CD14-positive monocyte (primary cell): Measurements from ENCODE around the gene UBE2O. TPM values are rescaled to one million over a fixed set of nuclear protein-coding genes. Genes with fewer than 3 reads are reported as not detected.

Experiments used
- DNase-seq, 3 donors: peaks; one replicate each; pipeline ENCODE4 v3.0.0-alpha.2; 2011 to 2022
- H2AFZ ChIP-seq: 2 replicates; pipeline ENCODE4 v1.6.0; 2012; ENCODE audit warnings: mild to moderate bottlenecking, low read depth, low read length, inconsistent platforms; ENCODE audit not compliant: insufficient read depth, poor library complexity, severe bottlenecking
- H3K27ac ChIP-seq, 2 donors: 1 replicate in 1 of 2; 2 replicates in 1 of 2; pipeline ENCODE4 v1.5.1; 2012 to 2013; ENCODE audit warnings: low read length in 2 of 2, control low read depth in 1 of 2, inconsistent platforms in 1 of 2, low read depth in 1 of 2, mild to moderate bottlenecking in 1 of 2
- H3K27me3 ChIP-seq, 2 donors: one replicate each; pipeline versions ENCODE4 v1.6.0 to v1.6.1; 2011 to 2013; ENCODE audit warnings: low read length in 2 of 2; ENCODE audit not compliant: control insufficient read depth in 2 of 2, insufficient read depth in 2 of 2
- H3K36me3 ChIP-seq, 2 donors: replicated peaks in 1 of 2; 1 replicate in 1 of 2; 2 replicates in 1 of 2; pipeline versions ENCODE4 v1.5.1 to v1.6.1; 2012 to 2013; ENCODE audit warnings: low read length in 2 of 2, control low read depth in 1 of 2, inconsistent platforms in 1 of 2, mild to moderate bottlenecking in 1 of 2; ENCODE audit not compliant: insufficient read depth in 2 of 2, control insufficient read depth in 1 of 2
- H3K4me1 ChIP-seq, 2 donors: 1 replicate in 1 of 2; 2 replicates in 1 of 2; pipeline versions ENCODE4 v1.5.1 to v1.6.1; 2012 to 2013; ENCODE audit warnings: low read length in 2 of 2, control low read depth in 1 of 2, inconsistent platforms in 1 of 2, mild to moderate bottlenecking in 1 of 2, moderate library complexity in 1 of 2; ENCODE audit not compliant: insufficient read depth in 2 of 2, control insufficient read depth in 1 of 2
- H3K4me2 ChIP-seq: replicated peaks from 2 replicates; pipeline ENCODE3; 2012; ENCODE audit warnings: low read length, moderate library complexity, mild to moderate bottlenecking; ENCODE audit not compliant: poor library complexity, severe bottlenecking; ENCODE audit errors: extremely low read depth
- H3K4me3 ChIP-seq, 3 experiments: fragments of 200-600 bp in 1 of 3; sonication (generic) in 1 of 3; replicated peaks in 1 of 3; 1 replicate in 2 of 3; 2 replicates in 1 of 3; pipeline ENCODE4 v1.5.1; 2011 to 2013; ENCODE audit warnings: low read length in 3 of 3, mild to moderate bottlenecking in 3 of 3, control low read depth in 2 of 3, low read depth in 2 of 3, inconsistent platforms in 1 of 3, moderate library complexity in 1 of 3
- H3K79me2 ChIP-seq: 2 replicates; pipeline ENCODE4 v1.6.0; 2012; ENCODE audit warnings: mild to moderate bottlenecking, control low read depth, inconsistent platforms, low read length, moderate library complexity; ENCODE audit not compliant: insufficient read depth
- H3K9ac ChIP-seq: 2 replicates; pipeline ENCODE4 v1.6.0; 2017; ENCODE audit warnings: low read length, mild to moderate bottlenecking; ENCODE audit not compliant: insufficient read depth, poor library complexity, severe bottlenecking
- H3K9me3 ChIP-seq, 2 donors: replicated peaks in 1 of 2; 1 replicate in 1 of 2; 2 replicates in 1 of 2; pipeline versions ENCODE4 v1.5.1 to v1.6.1; 2012 to 2013; ENCODE audit warnings: low read length in 2 of 2, control low read depth in 1 of 2; ENCODE audit not compliant: control insufficient read depth in 1 of 2, insufficient read depth in 1 of 2
- H4K20me1 ChIP-seq: 2 replicates; pipeline ENCODE4 v1.6.0; 2012; ENCODE audit warnings: mild to moderate bottlenecking, low read length, control low read depth, moderate library complexity; ENCODE audit not compliant: insufficient read depth
- H3K27ac Mint-ChIP-seq, 7 donors: one replicate each; pipeline ENCODE4 v1.8.0; 2020; ENCODE audit warnings: mild to moderate bottlenecking in 7 of 7, mixed read lengths in 7 of 7, moderate library complexity in 6 of 7, inconsistent platforms in 2 of 7
- H3K27me3 Mint-ChIP-seq, 3 donors: one replicate each; pipeline ENCODE4 v1.8.0; 2021 to 2022; ENCODE audit warnings: low read depth in 3 of 3, mild to moderate bottlenecking in 3 of 3, mixed read lengths in 3 of 3, moderate library complexity in 3 of 3, inconsistent platforms in 1 of 3
- H3K36me3 Mint-ChIP-seq, 2 donors: one replicate each; pipeline ENCODE4 v1.8.0; 2020; ENCODE audit warnings: mixed read lengths in 2 of 2, inconsistent platforms in 1 of 2, mild to moderate bottlenecking in 1 of 2
- H3K4me1 Mint-ChIP-seq: one replicate; pipeline ENCODE4 v1.8.0; 2020; ENCODE audit warnings: mild to moderate bottlenecking, mixed read lengths
- H3K4me3 Mint-ChIP-seq, 2 donors: one replicate each; pipeline ENCODE4 v1.8.0; 2020; ENCODE audit warnings: mild to moderate bottlenecking in 2 of 2, mixed read lengths in 2 of 2, moderate library complexity in 1 of 2
- H3K9me3 Mint-ChIP-seq, 7 donors: one replicate each; pipeline ENCODE4 v1.8.0; 2020 to 2022; ENCODE audit warnings: mixed read lengths in 7 of 7, mild to moderate bottlenecking in 6 of 7, moderate library complexity in 6 of 7, inconsistent platforms in 2 of 7
- CTCF ChIP-seq: fragments of 200-600 bp; IDR thresholded peaks from one replicate; pipeline ENCODE4 v1.8.0; 2022; ENCODE audit warnings: antibody characterized with exemption, mild to moderate bottlenecking
- WGBS: methylation state at CpG from one replicate; pipeline ENCODE4 v1.1.5; 2013; ENCODE audit warnings: missing lambda C conversion rate; ENCODE audit not compliant: insufficient coverage; 5-methylcytosine and 5-hydroxymethylcytosine counted together
- intact Hi-C, 2 donors: fragments of 100-400 bp; cut with micrococcal nuclease; formaldehyde crosslinking; loops; one replicate each; pipeline versions ENCODE4 v1.15.0 to v1.15.1; 2023
- polyA plus RNA-seq, 3 donors: library from polyadenylated mRNA; depleted of rRNA in 1 of 3; unstranded in 2 of 3; stranded (reverse) in 1 of 3; fragments of 300-500 nt in 2 of 3; fragments of >200 nt in 1 of 3; fragmentation: Illumina TruSeq in 2 of 3; gene quantifications; 1 replicate in 2 of 3; 2 replicates in 1 of 3; pipeline ENCODE4 v1.2.3, GENCODE V29; 2012 to 2021

The UBE2O gene
- polyA plus RNA-seq, 3 donors: 1.3 to 15.1 (median 4.5) TPM

DNA sequence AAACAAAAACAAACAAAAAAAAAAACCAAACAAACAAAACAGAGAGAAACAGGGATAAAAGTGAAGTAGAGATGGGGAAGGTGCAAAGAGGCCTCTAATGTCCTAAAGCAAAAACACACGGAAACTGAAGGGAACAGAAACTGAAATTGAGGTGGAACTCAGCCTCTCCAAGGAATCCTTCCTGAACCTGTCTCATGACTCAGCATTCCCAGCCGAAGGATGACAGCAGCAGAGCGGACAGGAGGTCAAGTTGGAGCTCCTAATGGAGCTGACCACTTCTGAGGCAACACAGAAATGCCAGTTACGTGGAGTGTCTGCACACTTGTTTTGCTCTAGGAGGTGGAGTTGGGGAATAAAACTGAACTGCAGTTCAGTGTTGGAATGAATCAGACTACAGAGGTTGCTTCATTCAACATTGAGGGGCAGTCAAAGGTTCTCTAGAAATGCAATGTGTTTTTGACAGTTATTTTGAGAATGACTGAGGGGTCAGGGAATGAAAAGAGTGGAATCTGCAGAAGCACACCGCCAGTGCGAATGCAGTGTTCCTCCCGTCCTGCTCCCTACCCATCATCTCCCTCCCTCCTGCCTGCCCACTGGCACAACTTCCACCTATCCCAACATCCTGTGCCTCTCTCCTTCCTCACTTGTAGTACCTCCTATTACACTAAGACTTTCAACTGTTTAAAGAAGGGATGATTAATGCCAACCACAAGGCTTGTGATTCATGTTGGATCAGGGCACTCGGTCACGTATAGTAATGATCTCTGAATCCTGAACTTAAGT, 6.3 kb downstream of the UBE2O start:
- Histone ChIP-seq H3K4me3 (no peak overlapping the region), H3K79me2 (peaks cover 87% of the 10 kb centered on the region), H3K9ac (no peak overlapping the region), H3K4me1 (peaks cover 17 to 28% of the 10 kb centered on the region in 2 donors), H3K36me3 (no peaks in the 10 kb centered on the region), H3K9me3 (no peaks in the 10 kb centered on the region), H4K20me1 (peaks cover 95% of the 10 kb centered on the region), H3K27ac (peak overlapping the region in 1 of 2 donors; percentile 9), H3K4me2 (peak overlapping the region; percentile 17), H2AFZ (no peak overlapping the region), H3K27me3 (no peaks in the 10 kb centered on the region)
- Mint-ChIP-seq H3K9me3 (no peaks in the 10 kb centered on the region), H3K36me3 (peaks cover 6 to 9% of the 10 kb centered on the region in 2 donors), H3K27ac (peak overlapping the region in 4 of 7 donors; percentile 11 to 69 (median 54)), H3K4me3 (peak overlapping the region in 1 of 2 donors; percentile 31), H3K27me3 (no peaks in the 10 kb centered on the region), H3K4me1 (peaks cover 62% of the 10 kb centered on the region)
- intact Hi-C loops: no loop called here
- DNase-seq: peak in 2 of 3 donors; percentile 33 to 56
- WGBS: 21% methylated on average over 4 of the region's 9 CpGs
- no peak for TF ChIP-seq CTCF

GRCh38 chr17:76445697-76446448, 7.1 kb downstream of the UBE2O start:
- H2AFZ ChIP-seq: no peak overlapping the region
- H3K27ac ChIP-seq: no peak overlapping the region
- peaks cover 95% of the 10 kb centered on the region for H4K20me1 ChIP-seq
- H3K36me3 Mint-ChIP-seq: peaks cover 4 to 6% of the 10 kb centered on the region in 2 donors
- no peaks in the 10 kb centered on the region for H3K36me3 ChIP-seq
- peaks cover 87% of the 10 kb centered on the region for H3K79me2 ChIP-seq
- WGBS: 92% methylated on average over 7 of the region's 10 CpGs
- H3K9me3 Mint-ChIP-seq: no peaks in the 10 kb centered on the region
- H3K4me2 ChIP-seq: no peak overlapping the region
- TF ChIP-seq CTCF: no peak
- H3K4me1 Mint-ChIP-seq: peaks cover 59% of the 10 kb centered on the region
- intact Hi-C loops: no loop called here
- H3K27me3 Mint-ChIP-seq: no peaks in the 10 kb centered on the region
- H3K27me3 ChIP-seq: no peaks in the 10 kb centered on the region
- H3K27ac Mint-ChIP-seq: peak overlapping the region in 3 of 7 donors; percentile 25 to 69 (median 57)
- no peak overlapping the region for H3K9ac ChIP-seq
- no peak overlapping the region for H3K4me3 ChIP-seq
- H3K9me3 ChIP-seq: no peaks in the 10 kb centered on the region
- peak overlapping the region in 1 of 2 donors; percentile 31 for H3K4me3 Mint-ChIP-seq
- peaks cover 15 to 21% of the 10 kb centered on the region in 2 donors for H3K4me1 ChIP-seq
- DNase-seq: no peak
